HEK293 (cell line): ENCODE results near the gene NCOA7.

Experiments
- CTCF ChIA-PET: fragments of 350-600 bp; formaldehyde crosslinking; extraction: SDS; loops from one replicate; lab custom pipeline; 2021; ENCODE audit warnings: antibody characterized with exemption; lab: Yijun Ruan, JAX
- POLR2A ChIA-PET: fragments of 300-600 bp; formaldehyde crosslinking; extraction: SDS; loops from one replicate; lab custom pipeline; 2020; ENCODE audit warnings: antibody characterized with exemption, inconsistent platforms; lab: Yijun Ruan, JAX
- H3K27ac ChIP-seq: fragments of 200-500 bp; sonication (Bioruptor generic); 2 replicates; pipeline ENCODE4 v1.5.1; 2014; ENCODE audit warnings: low read depth, low read length, control low read depth, inconsistent platforms; ENCODE audit errors: extremely low read depth
- H3K36me3 ChIP-seq, 2 experiments: fragments of 200-500 bp in 1 of 2; sonication (Bioruptor generic) in 1 of 2; 1 replicate in 1 of 2; 2 replicates in 1 of 2; pipeline ENCODE4 v1.5.1; 2014 to 2017; ENCODE audit warnings: inconsistent platforms in 2 of 2, low read length in 2 of 2; ENCODE audit not compliant: control insufficient read depth in 2 of 2, insufficient read depth in 1 of 2
- H3K4me1 ChIP-seq: fragments of 200-500 bp; sonication (Bioruptor generic); 2 replicates; pipeline ENCODE4 v1.5.1; 2014; ENCODE audit warnings: mild to moderate bottlenecking, low read length, inconsistent platforms; ENCODE audit not compliant: control insufficient read depth, insufficient read depth
- H3K4me3 ChIP-seq: 2 replicates; pipeline ENCODE4 v1.5.1; 2011; ENCODE audit warnings: low read depth, mild to moderate bottlenecking, control low read depth, low read length, moderate library complexity
- H3K9me3 ChIP-seq: fragments of 200-500 bp; sonication (Bioruptor generic); 2 replicates; pipeline ENCODE4 v1.5.1; 2014; ENCODE audit warnings: low read depth, low read length, inconsistent platforms; ENCODE audit not compliant: control insufficient read depth, insufficient read depth
- GFI1B ChIP-seq: fragments of 450-650 bp; formaldehyde crosslinking; IDR thresholded peaks from 2 replicates; pipeline ENCODE4 v1.5.1; 2016; ENCODE audit warnings: missing biosample characterization, missing genetic modification characterization
- OVOL3 ChIP-seq: fragments of 450-650 bp; formaldehyde crosslinking; IDR thresholded peaks from 2 replicates; pipeline ENCODE4 v1.5.1; 2016; ENCODE audit warnings: missing biosample characterization, missing genetic modification characterization
- REST ChIP-seq: fragments of 450-650 bp; formaldehyde crosslinking; IDR thresholded peaks from 2 replicates; pipeline ENCODE4 v1.5.1; 2016; ENCODE audit warnings: missing biosample characterization, missing genetic modification characterization
- SALL2 ChIP-seq: fragments of 450-650 bp; formaldehyde crosslinking; IDR thresholded peaks from 2 replicates; pipeline ENCODE4 v1.5.0; 2017; ENCODE audit warnings: missing biosample characterization, mild to moderate bottlenecking, missing genetic modification characterization, borderline replicate concordance
- WT1 ChIP-seq: fragments of 450-650 bp; formaldehyde crosslinking; IDR thresholded peaks from 2 replicates; pipeline ENCODE4 v1.5.1; 2016; ENCODE audit warnings: missing biosample characterization, missing genetic modification characterization
- ZBTB11 ChIP-seq: fragments of 450-650 bp; formaldehyde crosslinking; conservative IDR thresholded peaks from 2 replicates; pipeline ENCODE4 v1.5.1; 2016; ENCODE audit warnings: low read depth, missing biosample characterization, missing genetic modification characterization
- ZBTB7A ChIP-seq: fragments of 450-650 bp; formaldehyde crosslinking; IDR thresholded peaks from 2 replicates; pipeline ENCODE4 v1.5.1; 2016; ENCODE audit warnings: low read depth, missing biosample characterization, missing genetic modification characterization
- ZFP3 ChIP-seq: fragments of 450-650 bp; formaldehyde crosslinking; IDR thresholded peaks from 2 replicates; pipeline ENCODE4 v1.5.1; 2016; ENCODE audit warnings: low read depth, missing biosample characterization, missing genetic modification characterization
- ZFP41 ChIP-seq: fragments of 450-650 bp; formaldehyde crosslinking; IDR thresholded peaks from 2 replicates; pipeline ENCODE4 v1.5.1; 2016; ENCODE audit warnings: missing biosample characterization, missing genetic modification characterization, borderline replicate concordance
- ZNF132 ChIP-seq: fragments of 450-650 bp; formaldehyde crosslinking; IDR thresholded peaks from 2 replicates; pipeline ENCODE4 v1.5.1; 2017; ENCODE audit warnings: missing biosample characterization, missing genetic modification characterization, borderline replicate concordance
- ZNF223 ChIP-seq: fragments of 450-650 bp; formaldehyde crosslinking; IDR thresholded peaks from 2 replicates; pipeline ENCODE4 v1.5.1; 2016; ENCODE audit warnings: missing biosample characterization, missing genetic modification characterization
- ZNF341 ChIP-seq: fragments of 450-650 bp; formaldehyde crosslinking; IDR thresholded peaks from 2 replicates; pipeline ENCODE4; 2016; ENCODE audit warnings: low read depth, missing biosample characterization, missing genetic modification characterization
- ZNF423 ChIP-seq: fragments of 450-650 bp; formaldehyde crosslinking; IDR thresholded peaks from 2 replicates; pipeline ENCODE4 v1.5.1; 2016; ENCODE audit warnings: missing biosample characterization, missing genetic modification characterization
- ZNF433 ChIP-seq: fragments of 450-650 bp; formaldehyde crosslinking; IDR thresholded peaks from 2 replicates; pipeline ENCODE4 v1.5.1; 2016; ENCODE audit warnings: missing biosample characterization, missing genetic modification characterization, low read depth
- ZNF48 ChIP-seq: fragments of 450-650 bp; formaldehyde crosslinking; IDR thresholded peaks from 2 replicates; pipeline ENCODE4 v1.5.1; 2016; ENCODE audit warnings: missing biosample characterization, missing genetic modification characterization
- ZNF514 ChIP-seq: fragments of 450-650 bp; formaldehyde crosslinking; IDR thresholded peaks from 2 replicates; pipeline ENCODE4 v1.5.1; 2016; ENCODE audit warnings: missing biosample characterization, missing genetic modification characterization
- ZNF610 ChIP-seq: fragments of 450-650 bp; formaldehyde crosslinking; IDR thresholded peaks from 2 replicates; pipeline ENCODE4 v1.5.1; 2016; ENCODE audit warnings: missing biosample characterization, missing genetic modification characterization, borderline replicate concordance
- ZNF654 ChIP-seq: fragments of 450-650 bp; formaldehyde crosslinking; IDR thresholded peaks from 2 replicates; pipeline ENCODE4 v1.5.1; 2016; ENCODE audit warnings: low read depth, missing biosample characterization, missing genetic modification characterization
- ZNF660 ChIP-seq: fragments of 450-650 bp; IDR thresholded peaks from 2 replicates; pipeline ENCODE4 v1.5.1; 2018; ENCODE audit warnings: missing biosample characterization, mild to moderate bottlenecking, missing genetic modification characterization
- ZNF670 ChIP-seq: fragments of 450-650 bp; formaldehyde crosslinking; IDR thresholded peaks from 2 replicates; pipeline ENCODE4 v1.5.1; 2016; ENCODE audit warnings: missing biosample characterization, missing genetic modification characterization, low read depth
- TF ChIP-seq, protein P1 (sequence below): fragments of 450-650 bp; formaldehyde crosslinking; IDR thresholded peaks from 2 replicates; pipeline ENCODE4 v1.5.1; 2016; ENCODE audit warnings: missing biosample characterization, missing genetic modification characterization
- TF ChIP-seq, protein P2 (sequence below): fragments of 450-650 bp; formaldehyde crosslinking; IDR thresholded peaks from 2 replicates; pipeline ENCODE4 v1.5.1; 2016; ENCODE audit warnings: missing biosample characterization, missing genetic modification characterization

NCOA7 gene

DNA sequence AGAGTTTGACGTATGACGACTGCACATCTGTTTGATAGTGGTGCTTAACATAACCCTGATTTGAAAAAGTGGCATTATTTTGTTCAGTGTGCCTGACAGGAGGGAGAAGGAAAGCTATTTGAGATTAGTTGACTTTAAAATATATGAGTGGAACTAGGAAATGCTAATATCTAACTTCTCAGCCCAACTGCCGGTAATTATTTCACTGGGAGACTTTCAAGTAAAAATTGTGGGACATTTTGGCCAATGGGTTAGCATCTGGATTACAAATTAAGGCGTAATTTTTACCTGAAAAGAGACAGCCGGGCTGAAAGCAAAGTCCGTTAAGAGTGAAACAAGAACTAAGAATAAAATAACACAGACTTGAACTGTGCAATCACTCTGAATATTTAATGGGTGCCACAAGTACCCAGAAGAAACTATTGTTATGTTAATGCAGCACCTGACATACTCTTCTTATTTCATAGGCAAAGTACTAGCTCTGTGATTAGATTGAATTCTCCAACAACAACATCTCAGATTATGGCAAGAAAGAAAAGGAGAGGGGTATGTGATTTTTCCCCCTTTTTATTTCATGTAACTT, 39.3 kb upstream of the NCOA7 start (continued):
- no peak for TF ChIP-seq ZNF670 (tag by site-specific recombination)
- TF ChIP-seq, protein P1, sequence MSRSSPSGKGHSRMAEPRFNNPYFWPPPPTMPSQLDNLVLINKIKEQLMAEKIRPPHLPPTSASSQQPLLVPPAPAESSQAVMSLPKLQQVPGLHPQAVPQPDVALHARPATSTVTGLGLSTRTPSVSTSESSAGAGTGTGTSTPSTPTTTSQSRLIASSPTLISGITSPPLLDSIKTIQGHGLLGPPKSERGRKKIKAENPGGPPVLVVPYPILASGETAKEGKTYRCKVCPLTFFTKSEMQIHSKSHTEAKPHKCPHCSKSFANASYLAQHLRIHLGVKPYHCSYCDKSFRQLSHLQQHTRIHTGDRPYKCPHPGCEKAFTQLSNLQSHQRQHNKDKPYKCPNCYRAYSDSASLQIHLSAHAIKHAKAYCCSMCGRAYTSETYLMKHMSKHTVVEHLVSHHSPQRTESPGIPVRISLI (tag by site-specific recombination) = no peak
- TF ChIP-seq, protein P2, sequence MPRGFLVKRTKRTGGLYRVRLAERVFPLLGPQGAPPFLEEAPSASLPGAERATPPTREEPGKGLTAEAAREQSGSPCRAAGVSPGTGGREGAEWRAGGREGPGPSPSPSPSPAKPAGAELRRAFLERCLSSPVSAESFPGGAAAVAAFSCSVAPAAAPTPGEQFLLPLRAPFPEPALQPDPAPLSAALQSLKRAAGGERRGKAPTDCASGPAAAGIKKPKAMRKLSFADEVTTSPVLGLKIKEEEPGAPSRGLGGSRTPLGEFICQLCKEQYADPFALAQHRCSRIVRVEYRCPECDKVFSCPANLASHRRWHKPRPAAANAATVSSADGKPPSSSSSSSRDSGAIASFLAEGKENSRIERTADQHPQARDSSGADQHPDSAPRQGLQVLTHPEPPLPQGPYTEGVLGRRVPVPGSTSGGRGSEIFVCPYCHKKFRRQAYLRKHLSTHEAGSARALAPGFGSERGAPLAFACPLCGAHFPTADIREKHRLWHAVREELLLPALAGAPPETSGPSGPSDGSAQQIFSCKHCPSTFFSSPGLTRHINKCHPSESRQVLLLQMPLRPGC (tag by site-specific recombination) = no peak
- TF ChIP-seq GFI1B (tag by site-specific recombination) = no peak
- no peak for TF ChIP-seq ZNF341 (tag by site-specific recombination)
- no peak for TF ChIP-seq WT1

DNA sequence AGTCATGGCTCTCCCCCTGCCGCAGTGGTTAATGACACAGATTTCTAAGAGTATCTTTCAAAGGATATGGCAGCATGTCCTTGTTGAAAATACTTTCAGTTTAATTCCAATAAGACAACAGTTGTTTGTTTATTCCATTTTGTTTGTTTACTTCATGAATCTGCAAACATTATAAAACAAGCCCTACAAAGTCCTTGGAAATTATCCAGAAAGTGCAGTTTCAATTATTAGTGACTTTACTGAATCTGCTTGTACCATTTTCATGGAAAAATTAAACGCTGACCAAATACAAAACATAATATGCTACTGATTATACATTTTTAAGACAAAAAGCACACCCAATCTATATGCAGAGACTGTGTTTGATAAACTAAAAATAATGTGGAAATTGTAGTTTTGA, 38.0 kb upstream of the NCOA7 start:
- Histone ChIP-seq H3K9me3 (no peaks in the 10 kb centered on the region), H3K27ac (no peak overlapping the region), H3K36me3 (peaks cover 11 to 50% of the 10 kb centered on the region in 2 experiments; a peak in 1 of 3 replicates), H3K4me3 (no peak overlapping the region), H3K4me1 (peaks cover 8% of the 10 kb centered on the region)
- POLR2A ChIA-PET = no interaction called here
- CTCF ChIA-PET = interaction anchor here (0.5 to 2.5 kb wide), 19 partner anchors 8 to 602 kb away, joined by 3 to 52 read pairs (median 4); no protein-coding TSS in a partner anchor
- TF ChIP-seq ZNF514 (tag by site-specific recombination) (no peak), ZNF132 (tag by site-specific recombination) (no peak), ZBTB7A (tag by site-specific recombination) (no peak), ZFP41 (tag by site-specific recombination) (no peak), SALL2 (tag by site-specific recombination) (no peak), OVOL3 (tag by site-specific recombination) (no peak), ZBTB11 (tag by site-specific recombination) (no peak)

DNA sequence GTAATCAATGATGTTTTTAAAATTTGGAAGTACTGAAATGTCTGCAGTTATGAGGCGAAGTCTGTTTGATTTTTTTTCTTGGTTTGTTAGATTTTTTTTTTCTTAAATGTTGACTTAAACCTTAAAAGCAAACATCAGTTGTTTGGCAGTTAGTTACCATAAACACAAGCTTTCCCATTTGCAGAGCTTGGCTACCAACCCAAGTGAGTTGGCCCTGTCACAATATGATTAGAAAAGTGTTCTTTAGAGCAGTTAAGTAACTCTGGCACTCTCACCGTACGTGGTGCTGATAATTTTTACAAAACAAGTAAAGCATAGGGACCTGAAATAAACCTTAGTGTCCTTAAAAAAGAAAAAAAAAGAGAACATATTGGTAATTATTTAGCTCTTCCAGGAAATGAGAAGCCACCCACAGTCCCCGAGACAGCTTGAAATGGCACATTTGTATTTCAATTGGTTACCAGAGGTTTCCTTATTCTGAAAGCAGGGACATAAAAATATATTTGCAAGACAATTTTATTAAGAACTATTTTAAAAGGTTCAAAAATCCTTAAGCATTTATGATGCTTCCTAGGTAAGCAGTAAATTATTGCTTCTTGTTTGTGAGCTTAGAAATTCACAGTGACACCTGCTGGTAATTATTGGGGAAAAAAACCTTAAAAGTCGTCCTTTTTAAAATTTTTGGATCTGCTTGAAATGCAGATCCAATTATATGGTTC, 37.4 kb upstream of the NCOA7 start:
- peaks cover 8% of the 10 kb centered on the region for H3K4me1 ChIP-seq
- ChIA-PET POLR2A (no interaction called here), CTCF (interaction anchor here (0.5 to 2.5 kb wide), 27 partner anchors 11 to 750 kb away, joined by 3 to 52 read pairs (median 3); no protein-coding TSS in a partner anchor)
- no peaks in the 10 kb centered on the region for H3K9me3 ChIP-seq
- H3K36me3 ChIP-seq = peaks cover 11 to 55% of the 10 kb centered on the region in 2 experiments; a peak in 1 of 3 replicates
- H3K27ac ChIP-seq = no peak overlapping the region
- no peak overlapping the region for H3K4me3 ChIP-seq
- TF ChIP-seq ZNF223 (tag by site-specific recombination) (no peak), ZNF433 (tag by site-specific recombination) (no peak), ZFP3 (tag by site-specific recombination) (no peak), ZNF423 (tag by site-specific recombination) (no peak), ZNF610 (tag by site-specific recombination) (no peak), ZNF654 (tag by site-specific recombination) (peak; percentile 24), ZNF48 (tag by site-specific recombination) (no peak), ZNF660 (tag by site-specific recombination) (peak; percentile 32; the same call in 1 of the 2 replicates), ZNF341 (tag by site-specific recombination) (peak; percentile 45; the same call in 1 of the 2 replicates), REST (tag by site-specific recombination) (no peak)
